ENCODE data around the gene DMD.

The DMD gene

GRCh38 chrX:31706466-31706865 is 1504.9 kb downstream of the DMD start:
- no peak overlapping the region for H3K4me3 ChIP-seq (ENCODE audit: control insufficient read depth, low read depth, low read length)
- TF ChIP-seq, protein P1, sequence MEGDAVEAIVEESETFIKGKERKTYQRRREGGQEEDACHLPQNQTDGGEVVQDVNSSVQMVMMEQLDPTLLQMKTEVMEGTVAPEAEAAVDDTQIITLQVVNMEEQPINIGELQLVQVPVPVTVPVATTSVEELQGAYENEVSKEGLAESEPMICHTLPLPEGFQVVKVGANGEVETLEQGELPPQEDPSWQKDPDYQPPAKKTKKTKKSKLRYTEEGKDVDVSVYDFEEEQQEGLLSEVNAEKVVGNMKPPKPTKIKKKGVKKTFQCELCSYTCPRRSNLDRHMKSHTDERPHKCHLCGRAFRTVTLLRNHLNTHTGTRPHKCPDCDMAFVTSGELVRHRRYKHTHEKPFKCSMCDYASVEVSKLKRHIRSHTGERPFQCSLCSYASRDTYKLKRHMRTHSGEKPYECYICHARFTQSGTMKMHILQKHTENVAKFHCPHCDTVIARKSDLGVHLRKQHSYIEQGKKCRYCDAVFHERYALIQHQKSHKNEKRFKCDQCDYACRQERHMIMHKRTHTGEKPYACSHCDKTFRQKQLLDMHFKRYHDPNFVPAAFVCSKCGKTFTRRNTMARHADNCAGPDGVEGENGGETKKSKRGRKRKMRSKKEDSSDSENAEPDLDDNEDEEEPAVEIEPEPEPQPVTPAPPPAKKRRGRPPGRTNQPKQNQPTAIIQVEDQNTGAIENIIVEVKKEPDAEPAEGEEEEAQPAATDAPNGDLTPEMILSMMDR (IDR thresholded peaks at IDR 0.05; ENCODE audit: control insufficient read depth, insufficient read depth, low read depth, low read length, missing control alignments), result no peak
- DNase-seq (ENCODE audit: low read depth), result peak; percentile 1

DNA sequence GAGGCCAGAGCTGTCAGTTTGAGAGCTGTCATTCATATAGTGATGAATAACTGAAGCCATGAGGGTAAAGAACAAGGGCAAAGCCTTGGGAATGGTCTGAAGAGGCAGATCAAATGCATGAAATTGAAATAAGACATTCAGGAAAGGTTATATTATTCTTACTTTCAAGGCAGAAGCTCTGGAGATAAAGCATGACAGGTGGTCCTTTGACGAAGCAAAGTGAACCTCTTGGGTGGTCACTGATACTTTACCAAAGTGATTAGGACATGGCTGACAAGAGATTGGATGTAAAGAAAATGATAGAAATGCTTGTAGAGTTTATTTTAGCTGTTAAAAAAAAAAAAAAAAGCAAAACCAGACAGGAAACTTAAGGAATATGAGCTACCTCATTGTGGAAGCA is 1505.5 kb downstream of the DMD start:
- no peak overlapping the region for H3K4me3 ChIP-seq (ENCODE audit: control insufficient read depth, low read depth, low read length)
- DNase-seq (ENCODE audit: low read depth), result no peak
- TF ChIP-seq, protein P1 (IDR thresholded peaks at IDR 0.05; ENCODE audit: control insufficient read depth, insufficient read depth, low read depth, low read length, missing control alignments), result no peak

- TF ChIP-seq, protein P1 (IDR thresholded peaks at IDR 0.05; ENCODE audit: control insufficient read depth, insufficient read depth, low read depth, low read length, missing control alignments), result no peak
- no peak for DNase-seq (ENCODE audit: low read depth)
- no peak overlapping the region for H3K4me3 ChIP-seq (ENCODE audit: control insufficient read depth, low read depth, low read length)
Observed at GRCh38 chrX:31704938-31705337, 1506.4 kb downstream of the DMD start.

- no peak for DNase-seq (ENCODE audit: low read depth)
- TF ChIP-seq, protein P1 (IDR thresholded peaks at IDR 0.05; ENCODE audit: control insufficient read depth, insufficient read depth, low read depth, low read length, missing control alignments), result no peak
- no peak overlapping the region for H3K4me3 ChIP-seq (ENCODE audit: control insufficient read depth, low read depth, low read length)
Observed at GRCh38 chrX:31702222-31702621, 1509.1 kb downstream of the DMD start.

DNA sequence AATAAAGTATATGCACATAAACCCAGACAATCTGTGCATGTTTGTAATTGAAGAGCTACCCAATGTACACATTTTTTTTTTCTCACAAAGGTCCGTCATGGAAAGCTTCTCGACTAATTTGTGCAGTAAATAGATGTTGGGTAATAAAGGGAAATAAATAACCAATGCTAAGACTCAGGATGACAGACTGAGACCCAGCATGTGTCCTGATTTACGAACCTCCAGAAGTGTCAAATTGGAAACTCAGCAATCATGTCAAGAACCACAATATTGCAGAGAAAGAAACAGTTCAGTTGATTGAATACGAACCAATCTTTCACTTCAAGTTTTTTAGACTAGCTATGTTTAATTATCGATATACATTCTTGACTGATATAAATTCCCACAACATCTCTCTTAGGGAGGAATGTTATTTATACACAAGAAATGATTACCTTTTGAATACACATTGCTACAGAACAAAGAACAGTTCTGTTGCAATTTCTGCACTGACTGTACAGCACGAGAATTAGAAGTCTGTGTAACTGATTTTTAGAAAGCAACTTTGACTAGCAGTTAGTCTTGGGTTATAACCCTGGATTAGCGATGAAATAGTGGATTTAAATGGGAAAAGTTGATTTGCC is 1513.9 kb downstream of the DMD start:
- TF ChIP-seq, protein P1 (IDR thresholded peaks at IDR 0.05; ENCODE audit: control insufficient read depth, insufficient read depth, low read depth, low read length, missing control alignments), result no peak
- DNase-seq (ENCODE audit: low read depth), result no peak
- no peak overlapping the region for H3K4me3 ChIP-seq (ENCODE audit: control insufficient read depth, low read depth, low read length)

DNA sequence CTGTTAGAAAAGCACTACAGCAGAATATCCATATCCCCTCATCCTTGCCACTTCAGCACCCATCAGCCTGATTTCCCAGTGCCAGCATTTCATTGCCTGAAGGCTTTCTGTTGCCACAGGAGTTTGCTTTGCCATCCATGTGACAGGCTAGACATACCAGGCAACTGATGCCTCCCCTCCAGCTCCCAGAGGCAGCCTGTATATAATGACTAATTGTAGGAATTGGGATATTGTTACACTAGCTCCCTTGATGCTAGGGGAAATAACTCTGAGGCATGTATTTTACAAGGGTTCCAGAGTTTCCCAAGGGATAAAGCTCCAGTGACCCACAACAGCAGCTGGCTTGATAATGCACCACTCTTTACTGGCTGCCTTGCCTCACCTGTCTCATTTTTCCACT is 1531.5 kb downstream of the DMD start:
- TF ChIP-seq, protein P1 (IDR thresholded peaks at IDR 0.05; ENCODE audit: control insufficient read depth, insufficient read depth, low read depth, low read length, missing control alignments), result no peak
- H3K4me3 ChIP-seq (ENCODE audit: control insufficient read depth, low read depth, low read length), result no peak overlapping the region
- DNase-seq (ENCODE audit: low read depth), result no peak
